HepG2 (cell line): ENCODE results near the gene PRSS53. TPM values are rescaled to one million over a fixed set of nuclear protein-coding genes. Genes with fewer than 3 reads are reported as not detected.

ENCODE experiments used
- HNF1B ChIP-seq: sonication (generic); formaldehyde crosslinking; IDR thresholded peaks from 2 replicates; pipeline ENCODE4 v1.5.1; 2020; ENCODE audit warnings: mild to moderate bottlenecking, moderate library complexity, missing genetic modification reagents
- MXD3 ChIP-seq: IDR thresholded peaks from 2 replicates; pipeline ENCODE4 v1.6.1; 2016; ENCODE audit warnings: mild to moderate bottlenecking, missing biosample characterization, missing genetic modification reagents
- SNAPC5 ChIP-seq: sonication (generic); formaldehyde crosslinking; IDR thresholded peaks from 2 replicates; pipeline ENCODE4 v1.8.1; 2023; ENCODE audit warnings: mild to moderate bottlenecking, missing genetic modification reagents, borderline replicate concordance
- TBX2 ChIP-seq: sonication (generic); formaldehyde crosslinking; IDR thresholded peaks from 2 replicates; pipeline ENCODE4 v1.5.0; 2020; ENCODE audit warnings: missing genetic modification reagents, mild to moderate bottlenecking, borderline replicate concordance
- ZC3H13 ChIP-seq: sonication (generic); formaldehyde crosslinking; IDR thresholded peaks from 2 replicates; pipeline ENCODE4 v1.8.1; 2023; ENCODE audit warnings: mild to moderate bottlenecking, missing genetic modification reagents, moderate library complexity
- ZNF451 ChIP-seq: sonication (generic); formaldehyde crosslinking; IDR thresholded peaks from 2 replicates; pipeline ENCODE4 v1.5.0; 2020; ENCODE audit warnings: mild to moderate bottlenecking, missing genetic modification reagents
- ZNF484 ChIP-seq: sonication (generic); formaldehyde crosslinking; IDR thresholded peaks from 2 replicates; pipeline ENCODE4 v1.5.1; 2020; ENCODE audit warnings: mild to moderate bottlenecking, low read depth, missing genetic modification reagents, borderline replicate concordance
- ZNF691 ChIP-seq: sonication (generic); formaldehyde crosslinking; IDR thresholded peaks from 2 replicates; pipeline ENCODE4 v1.4.0; 2020; ENCODE audit warnings: missing genetic modification reagents, low read depth, mild to moderate bottlenecking, borderline replicate concordance
- ZNF746 ChIP-seq: sonication (generic); formaldehyde crosslinking; IDR thresholded peaks from 2 replicates; pipeline ENCODE4 v1.8.0; 2022; ENCODE audit warnings: mild to moderate bottlenecking, missing genetic modification reagents
- polyA plus RNA-seq, 8 experiments: library from polyadenylated mRNA; depleted of rRNA in 3 of 8; stranded (reverse) in 7 of 8; unstranded in 1 of 8; fragments of >200 nt; fragmentation: Illumina TruSeq in 4 of 8; extraction: Trizol in 4 of 8; gene quantifications; 2 replicates each; pipeline versions ENCODE4 v1.2.1 to v1.2.3, GENCODE V29; 2011 to 2016; ENCODE audit warnings: low read depth in 4 of 8, missing spikeins in 1 of 8, mixed read lengths in 1 of 8; ENCODE audit not compliant: insufficient read depth in 1 of 8
- total RNA-seq, 5 experiments: library from RNA; depleted of rRNA; stranded (reverse); fragments of >200 nt; fragmentation: Illumina TruSeq; extraction: Trizol; gene quantifications; 2 replicates each; pipeline ENCODE4 v1.2.3, GENCODE V29; 2016; ENCODE audit warnings: low read depth in 1 of 5

Gene PRSS53
- total and polyA plus RNA-seq, 2 of the 13 experiments (the other 11 are each of a cell fraction or from before 2014, with no cell fraction given): 2.2 to 7.4 TPM

GRCh38 chr16:31082368-31083045 is 6.2 kb downstream of the PRSS53 start (continued):
- TF ChIP-seq SNAPC5 (no peak), ZNF451 (no peak), ZC3H13 (peak; percentile 86), HNF1B (CRISPR knock-in tag) (0 out of 2 replicates have a peak, but pooled peaks have one; percentile 43), MXD3 (CRISPR knock-in tag) (no peak), ZNF746 (CRISPR knock-in tag) (no peak), ZNF691 (CRISPR knock-in tag) (no peak), TBX2 (CRISPR knock-in tag) (0 out of 2 replicates have a peak, but pooled peaks have one; percentile 32), ZNF484 (CRISPR knock-in tag) (no peak)
